ENCODE measurements around the gene LTBR.

GRCh38 chr12:6377667-6377994, 6.3 kb upstream of the LTBR start:
- TF ChIP-seq, protein P1, sequence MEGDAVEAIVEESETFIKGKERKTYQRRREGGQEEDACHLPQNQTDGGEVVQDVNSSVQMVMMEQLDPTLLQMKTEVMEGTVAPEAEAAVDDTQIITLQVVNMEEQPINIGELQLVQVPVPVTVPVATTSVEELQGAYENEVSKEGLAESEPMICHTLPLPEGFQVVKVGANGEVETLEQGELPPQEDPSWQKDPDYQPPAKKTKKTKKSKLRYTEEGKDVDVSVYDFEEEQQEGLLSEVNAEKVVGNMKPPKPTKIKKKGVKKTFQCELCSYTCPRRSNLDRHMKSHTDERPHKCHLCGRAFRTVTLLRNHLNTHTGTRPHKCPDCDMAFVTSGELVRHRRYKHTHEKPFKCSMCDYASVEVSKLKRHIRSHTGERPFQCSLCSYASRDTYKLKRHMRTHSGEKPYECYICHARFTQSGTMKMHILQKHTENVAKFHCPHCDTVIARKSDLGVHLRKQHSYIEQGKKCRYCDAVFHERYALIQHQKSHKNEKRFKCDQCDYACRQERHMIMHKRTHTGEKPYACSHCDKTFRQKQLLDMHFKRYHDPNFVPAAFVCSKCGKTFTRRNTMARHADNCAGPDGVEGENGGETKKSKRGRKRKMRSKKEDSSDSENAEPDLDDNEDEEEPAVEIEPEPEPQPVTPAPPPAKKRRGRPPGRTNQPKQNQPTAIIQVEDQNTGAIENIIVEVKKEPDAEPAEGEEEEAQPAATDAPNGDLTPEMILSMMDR (conservative IDR thresholded peaks at IDR 0.05) = no peak
- TF ChIP-seq EZH2 (IDR thresholded peaks at IDR 0.05; ENCODE audit: low read depth) = no peak
